Lower leg skin (tissue), 4 donors: ENCODE results near the gene GLIS2. TPM values are rescaled to one million over a fixed set of nuclear protein-coding genes. Genes with fewer than 3 reads are reported as not detected.

Source experiments
- DNase-seq, 2 donors: peaks; one replicate each; pipeline ENCODE4 v3.0.0-alpha.2; 2019; ENCODE audit warnings: low spot score in 2 of 2
- H3K4me3 ChIP-seq: fragments of 200-600 bp; sonication (generic); 2 replicates; pipeline ENCODE4 v1.5.1; 2017; ENCODE audit warnings: mild to moderate bottlenecking, low read depth; ENCODE audit not compliant: poor library complexity, severe bottlenecking
- POLR2A ChIP-seq, 2 donors: fragments of 450-650 bp; IDR thresholded peaks; one replicate each; pipeline ENCODE4 v1.6.1; 2016 to 2017; ENCODE audit warnings: antibody characterized with exemption in 2 of 2, mild to moderate bottlenecking in 1 of 2, moderate library complexity in 1 of 2
- WGBS, 2 donors: methylation state at CpG; one replicate each; pipeline ENCODE4 v1.1.5; 2018; 5-methylcytosine and 5-hydroxymethylcytosine counted together
- intact Hi-C: fragments of 100-400 bp; cut with DNase I; formaldehyde crosslinking; loops from one replicate; pipeline ENCODE4 v1.15.0; 2023; ENCODE audit warnings: low total_unique reads
- total RNA-seq, 4 donors: library from RNA; depleted of rRNA; stranded (reverse); fragments of >200 nt; gene quantifications; one replicate each; pipeline ENCODE4 v1.1.0, GENCODE V29; 2016
- TF ChIP-seq, protein P1 (sequence below), 3 donors: fragments of 450-650 bp; IDR thresholded peaks; one replicate each; pipeline ENCODE4 v1.5.1; 2016; ENCODE audit warnings: antibody characterized with exemption in 3 of 3, mild to moderate bottlenecking in 3 of 3, moderate library complexity in 2 of 3

GLIS2 gene
- total RNA-seq, 4 donors from 2014 or later: 1.3 to 2.6 (median 2.2) TPM

- TF ChIP-seq, protein P1, sequence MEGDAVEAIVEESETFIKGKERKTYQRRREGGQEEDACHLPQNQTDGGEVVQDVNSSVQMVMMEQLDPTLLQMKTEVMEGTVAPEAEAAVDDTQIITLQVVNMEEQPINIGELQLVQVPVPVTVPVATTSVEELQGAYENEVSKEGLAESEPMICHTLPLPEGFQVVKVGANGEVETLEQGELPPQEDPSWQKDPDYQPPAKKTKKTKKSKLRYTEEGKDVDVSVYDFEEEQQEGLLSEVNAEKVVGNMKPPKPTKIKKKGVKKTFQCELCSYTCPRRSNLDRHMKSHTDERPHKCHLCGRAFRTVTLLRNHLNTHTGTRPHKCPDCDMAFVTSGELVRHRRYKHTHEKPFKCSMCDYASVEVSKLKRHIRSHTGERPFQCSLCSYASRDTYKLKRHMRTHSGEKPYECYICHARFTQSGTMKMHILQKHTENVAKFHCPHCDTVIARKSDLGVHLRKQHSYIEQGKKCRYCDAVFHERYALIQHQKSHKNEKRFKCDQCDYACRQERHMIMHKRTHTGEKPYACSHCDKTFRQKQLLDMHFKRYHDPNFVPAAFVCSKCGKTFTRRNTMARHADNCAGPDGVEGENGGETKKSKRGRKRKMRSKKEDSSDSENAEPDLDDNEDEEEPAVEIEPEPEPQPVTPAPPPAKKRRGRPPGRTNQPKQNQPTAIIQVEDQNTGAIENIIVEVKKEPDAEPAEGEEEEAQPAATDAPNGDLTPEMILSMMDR (IDR thresholded peaks at IDR 0.05): no peak
- TF ChIP-seq POLR2A (IDR thresholded peaks at IDR 0.05): peak in 1 of 2 donors; percentile 96
- intact Hi-C loops: loop anchor here (10.0 kb wide), 1 partner anchor 1133 kb away; no protein-coding TSS in a partner anchor
- whole genome bisulfite sequencing, 2 donors: 7 to 24% methylated on average over 10 to 18 of the region's 50 CpGs
- peak within 1 kb of the TSS; percentile 35 for H3K4me3 ChIP-seq
- DNase-seq: peak; percentile 67 to 96
Observed at GRCh38 chr16:4371357-4372000, 55.6 kb downstream of the GLIS2 start, which contains the start of gene VASN. Gene VASN, plus strand, starts transcription at chr16:4371848. Its CDS starts 9,030 bp downstream, at chr16:4380878.

DNA sequence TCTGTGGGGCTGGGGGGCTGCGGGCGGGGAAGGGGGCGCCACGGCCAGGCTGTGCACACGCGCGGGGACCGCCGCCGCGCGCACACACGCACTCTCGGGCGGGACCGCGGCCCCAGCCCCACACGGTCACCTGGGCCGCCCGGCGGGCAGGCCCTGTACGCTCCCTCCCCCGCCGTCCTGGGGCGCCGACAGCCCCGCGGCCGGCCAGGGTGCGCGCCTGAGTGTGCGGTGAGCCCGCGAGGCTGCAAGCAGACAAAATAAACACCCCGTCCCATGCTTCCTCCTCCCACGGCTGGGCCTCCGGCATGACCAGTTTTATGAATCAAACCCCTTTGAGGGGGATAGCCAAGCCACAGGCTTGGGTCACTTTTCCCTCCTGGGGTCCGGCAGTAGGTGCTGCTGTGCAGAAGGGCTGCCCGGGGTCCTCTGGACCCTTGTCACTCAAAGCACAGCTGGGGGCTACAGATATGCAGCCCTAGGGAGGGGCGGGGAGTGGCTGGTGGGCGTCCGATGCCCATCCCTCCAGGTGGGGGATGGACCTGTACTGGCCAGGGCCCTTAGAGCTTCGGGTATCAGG lies 56.2 kb downstream of the GLIS2 start:
- WGBS, 2 donors: 6 to 40% methylated on average over 1 to 32 of the region's 43 CpGs
- TF ChIP-seq, protein P1 (IDR thresholded peaks at IDR 0.05): no peak
- no peak for TF ChIP-seq POLR2A (IDR thresholded peaks at IDR 0.05)
- DNase-seq: no peak
- intact Hi-C loops: loop anchor here (10.0 kb wide), 1 partner anchor 1133 kb away; no protein-coding TSS in a partner anchor
- H3K4me3 ChIP-seq: peak overlapping the region; percentile 35

GRCh38 chr16:4372578-4373355 lies 56.9 kb downstream of the GLIS2 start:
- H3K4me3 ChIP-seq: peak overlapping the region; percentile 35
- DNase-seq: no peak
- TF ChIP-seq, protein P1 (IDR thresholded peaks at IDR 0.05): no peak
- no peak for TF ChIP-seq POLR2A (IDR thresholded peaks at IDR 0.05)

GRCh38 chr16:4373356-4373908 lies 57.6 kb downstream of the GLIS2 start:
- WGBS, 2 donors: 12 to 17% methylated on average over 6 to 9 of the region's 9 CpGs
- TF ChIP-seq POLR2A (IDR thresholded peaks at IDR 0.05): no peak
- TF ChIP-seq, protein P1 (IDR thresholded peaks at IDR 0.05): no peak
- H3K4me3 ChIP-seq: peak overlapping the region; percentile 14
- no peak for DNase-seq
- intact Hi-C loops: loop anchor here (10.0 kb wide), 1 partner anchor 1131 kb away; no protein-coding TSS in a partner anchor

More at GRCh38 chr16:4372578-4373355, 56.9 kb downstream of the GLIS2 start:
- intact Hi-C loops: loop anchor here (10.0 kb wide), 1 partner anchor 1132 kb away; no protein-coding TSS in a partner anchor
- 40 to 52% methylated on average over 7 to 9 of the region's 10 CpGs for WGBS, 2 donors

DNA sequence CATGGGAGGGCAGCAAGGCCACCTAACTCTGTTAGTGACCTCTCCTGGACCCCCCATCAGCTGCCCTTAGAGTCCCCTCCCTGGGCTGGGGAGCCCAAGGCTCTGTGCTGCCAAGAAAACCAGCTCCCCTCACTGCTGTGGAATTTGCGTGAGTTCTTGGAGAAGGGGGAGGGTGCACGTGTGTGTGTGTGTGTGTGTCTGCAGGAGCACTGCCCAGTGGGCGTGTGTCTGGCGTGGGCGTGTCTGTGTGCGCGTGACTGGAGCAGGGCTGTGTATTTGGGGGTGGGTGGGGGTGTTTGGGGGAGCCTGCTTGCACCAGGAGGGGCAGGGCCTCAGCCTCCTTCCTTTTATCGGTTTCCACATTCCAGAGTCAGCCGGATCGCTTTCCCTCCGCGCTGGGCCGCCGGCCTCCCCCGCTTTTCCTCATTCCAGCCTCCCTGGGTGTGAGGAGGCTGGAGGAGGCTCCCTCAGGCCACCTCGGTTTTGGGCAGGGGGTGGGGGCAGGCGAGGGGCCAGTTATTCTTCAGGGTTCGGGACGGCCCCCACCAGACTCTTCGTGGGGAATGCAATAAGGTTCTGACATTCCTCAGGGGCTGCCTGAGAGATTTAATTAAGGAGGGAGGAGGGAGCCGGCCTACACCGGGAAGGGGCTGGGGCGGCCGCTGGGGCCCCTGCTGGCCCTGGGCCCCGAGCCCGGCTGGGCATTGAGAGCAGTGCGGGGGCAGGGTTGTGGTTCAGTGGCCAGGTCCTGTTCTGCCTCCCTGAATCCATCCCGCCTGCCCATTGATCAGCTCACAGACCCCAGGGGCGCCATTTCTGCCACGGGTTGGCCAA lies 58.3 kb downstream of the GLIS2 start:
- intact Hi-C loops: loop anchor here (10.0 kb wide), 1 partner anchor 1131 kb away; no protein-coding TSS in a partner anchor
- no peak for TF ChIP-seq POLR2A (IDR thresholded peaks at IDR 0.05)
- TF ChIP-seq, protein P1 (IDR thresholded peaks at IDR 0.05): no peak
- H3K4me3 ChIP-seq: peak overlapping the region; percentile 14
- peak; percentile 85 to 97 for DNase-seq
- 42 to 46% methylated on average over 21 to 29 of the region's 30 CpGs for WGBS, 2 donors
